PC-9 (cell line): ENCODE data around the gene CDYL2. TPM values are rescaled to one million over a fixed set of nuclear protein-coding genes. Genes with fewer than 3 reads are reported as not detected.

Source experiments
- BruUV-seq: library from RNA; stranded (reverse); fragments of 400-500 nt; replicated peaks from 2 replicates; lab custom pipeline; 2021; lab: Mats Ljungman, UMichigan
- CTCF ChIA-PET: fragments of 300-600 bp; sonication (Branson Sonifier 250); formaldehyde crosslinking; loops from one replicate; lab custom pipeline; 2022; ENCODE audit warnings: antibody characterized with exemption; lab: Charles Lee
- POLR2A ChIA-PET: fragments of 300-600 bp; sonication (Branson Sonifier 250); formaldehyde crosslinking; loops from one replicate; lab custom pipeline; 2022; ENCODE audit warnings: antibody characterized with exemption; ENCODE audit not compliant: unreplicated experiment; lab: Charles Lee
- DNase-seq, 2 experiments: peaks; one replicate each; pipeline versions ENCODE4 v3.0.0 to v3.0.0-alpha.2; 2015 to 2022; ENCODE audit warnings: mixed read lengths in 1 of 2
- H2AFZ ChIP-seq: fragments of 200-600 bp; sonication (generic); 2 replicates; pipeline ENCODE4 v1.8.1; 2017; ENCODE audit warnings: antibody characterized with exemption
- H3F3A ChIP-seq: fragments of 200-600 bp; sonication (generic); 2 replicates; pipeline ENCODE4 v1.8.1; 2017; ENCODE audit warnings: antibody characterized with exemption, mild to moderate bottlenecking, low read depth; ENCODE audit not compliant: insufficient read depth
- H3K27ac ChIP-seq: fragments of 200-600 bp; sonication (generic); 2 replicates; pipeline ENCODE4 v1.6.1; 2016; ENCODE audit warnings: mixed run types
- H3K27me3 ChIP-seq: fragments of 200-600 bp; sonication (generic); 2 replicates; pipeline ENCODE4 v1.6.1; 2016; ENCODE audit warnings: low read depth, mixed run types; ENCODE audit not compliant: insufficient read depth
- H3K36me3 ChIP-seq: fragments of 200-600 bp; sonication (generic); 2 replicates; pipeline ENCODE4 v1.6.1; 2016; ENCODE audit warnings: low read depth, mixed run types
- H3K4me1 ChIP-seq: fragments of 200-600 bp; sonication (generic); replicated peaks from 2 replicates; pipeline ENCODE4 v1.6.1; 2016; ENCODE audit warnings: mixed run types; ENCODE audit not compliant: insufficient read depth
- H3K4me2 ChIP-seq: fragments of 200-600 bp; sonication (generic); 2 replicates; pipeline ENCODE4 v1.6.1; 2017; ENCODE audit warnings: mixed run types
- H3K4me3 ChIP-seq: fragments of 200-600 bp; sonication (generic); 2 replicates; pipeline ENCODE4 v1.6.1; 2016; ENCODE audit warnings: mixed run types
- H3K79me2 ChIP-seq: fragments of 200-600 bp; sonication (generic); 2 replicates; pipeline ENCODE4 v1.6.1; 2017; ENCODE audit warnings: low read depth, mixed run types
- H3K9me2 ChIP-seq: fragments of 200-600 bp; sonication (generic); 2 replicates; pipeline ENCODE4 v1.8.1; 2017; ENCODE audit warnings: mild to moderate bottlenecking; ENCODE audit not compliant: insufficient read depth
- H3K9me3 ChIP-seq: fragments of 200-600 bp; sonication (generic); 2 replicates; pipeline ENCODE4 v1.8.1; 2016; ENCODE audit warnings: low read depth; ENCODE audit not compliant: insufficient read depth
- H4K20me1 ChIP-seq: fragments of 200-600 bp; sonication (generic); 2 replicates; pipeline ENCODE4 v1.8.1; 2017; ENCODE audit not compliant: insufficient read depth
- CTCF ChIP-seq: fragments of 200-600 bp; sonication (generic); conservative IDR thresholded peaks from 2 replicates; pipeline ENCODE4 v1.6.1; 2017; ENCODE audit warnings: mixed run types, antibody characterized with exemption, mild to moderate bottlenecking, moderate library complexity
- EZH2 ChIP-seq: fragments of 200-600 bp; sonication (generic); IDR thresholded peaks from 2 replicates; pipeline ENCODE4 v1.8.0; 2017; ENCODE audit warnings: antibody characterized with exemption, low read depth
- intact Hi-C: fragments of 100-400 bp; cut with micrococcal nuclease; formaldehyde crosslinking; loops from one replicate; pipeline ENCODE4 v1.10.0; 2022; ENCODE audit not compliant: unreplicated experiment
- total RNA-seq: library from RNA; stranded (reverse); gene quantifications from 2 replicates; pipeline ENCODE4 v1.2.3, GENCODE V29; 2021

CDYL2 gene
- total RNA-seq, 1 experiment from 2014 or later, result 3.3 TPM

DNA sequence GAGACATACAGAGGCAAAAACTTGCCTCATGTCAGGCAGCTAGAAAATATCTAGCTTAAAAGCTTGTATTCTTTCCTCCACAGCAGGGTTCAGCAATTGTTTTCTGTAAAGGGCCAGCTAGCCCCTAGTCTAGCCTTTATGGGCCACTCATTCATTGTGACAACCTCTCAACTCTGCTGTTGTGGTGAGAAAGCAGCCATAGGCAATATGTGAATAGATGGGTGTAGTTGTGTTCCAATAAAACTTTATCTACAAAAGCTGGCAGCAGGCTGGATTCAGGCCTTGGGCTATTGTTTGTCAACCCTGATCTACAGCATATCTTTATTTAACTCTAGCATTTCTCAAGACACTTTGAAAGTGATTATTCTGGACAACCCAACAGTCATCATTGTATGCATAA is 46.4 kb upstream of the CDYL2 start:
- H3K9me3 ChIP-seq, result no peaks in the 10 kb centered on the region
- CTCF ChIA-PET, result no interaction called here
- BruUV-seq, result no TSS peak
- TF ChIP-seq CTCF (no peak), EZH2 (no peak)
- H3K4me2 ChIP-seq, result no peak overlapping the region
- no peaks in the 10 kb centered on the region for H3K27me3 ChIP-seq
- POLR2A ChIA-PET, result no interaction called here
- no peak for DNase-seq
- no peaks in the 10 kb centered on the region for H3K9me2 ChIP-seq
- no peaks in the 10 kb centered on the region for H3F3A ChIP-seq
- intact Hi-C loops, result no loop called here
- no peaks in the 10 kb centered on the region for H4K20me1 ChIP-seq
- H3K27ac ChIP-seq, result no peak overlapping the region
- no peaks in the 10 kb centered on the region for H3K36me3 ChIP-seq
- H3K4me3 ChIP-seq, result no peak overlapping the region
- no peaks in the 10 kb centered on the region for H3K4me1 ChIP-seq
- H2AFZ ChIP-seq, result no peak overlapping the region
- no peaks in the 10 kb centered on the region for H3K79me2 ChIP-seq

DNA sequence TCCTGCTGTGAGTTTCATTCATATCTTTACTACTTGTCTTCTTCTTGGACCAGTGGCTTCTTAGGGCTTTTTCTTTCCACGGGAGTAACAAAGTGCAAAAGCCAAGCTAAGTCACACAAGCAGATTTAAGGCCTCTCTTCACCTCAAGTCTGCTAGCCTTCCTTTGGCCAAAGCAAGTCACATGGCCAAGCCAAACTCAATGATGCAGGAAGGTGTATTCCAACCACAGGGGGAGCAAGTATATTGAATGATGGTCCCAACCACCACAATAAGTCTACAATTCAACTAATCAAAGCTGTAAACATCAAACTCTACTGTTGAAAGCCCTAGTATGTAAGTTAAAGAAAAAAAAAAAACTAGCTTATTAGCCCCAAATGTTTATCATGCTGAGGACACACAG is 44.5 kb upstream of the CDYL2 start:
- CTCF ChIA-PET, result no interaction called here
- intact Hi-C loops, result no loop called here
- Histone ChIP-seq H3K4me2 (no peak overlapping the region), H4K20me1 (no peaks in the 10 kb centered on the region), H3K4me1 (no peaks in the 10 kb centered on the region), H2AFZ (no peak overlapping the region), H3K79me2 (no peaks in the 10 kb centered on the region), H3K36me3 (no peaks in the 10 kb centered on the region), H3K9me2 (no peaks in the 10 kb centered on the region), H3F3A (no peaks in the 10 kb centered on the region), H3K9me3 (no peaks in the 10 kb centered on the region), H3K4me3 (no peak overlapping the region), H3K27me3 (no peaks in the 10 kb centered on the region), H3K27ac (no peak overlapping the region)
- POLR2A ChIA-PET, result no interaction called here
- no TSS peak for BruUV-seq
- TF ChIP-seq EZH2, result no peak
- no peak for TF ChIP-seq CTCF
- no peak for DNase-seq

DNA sequence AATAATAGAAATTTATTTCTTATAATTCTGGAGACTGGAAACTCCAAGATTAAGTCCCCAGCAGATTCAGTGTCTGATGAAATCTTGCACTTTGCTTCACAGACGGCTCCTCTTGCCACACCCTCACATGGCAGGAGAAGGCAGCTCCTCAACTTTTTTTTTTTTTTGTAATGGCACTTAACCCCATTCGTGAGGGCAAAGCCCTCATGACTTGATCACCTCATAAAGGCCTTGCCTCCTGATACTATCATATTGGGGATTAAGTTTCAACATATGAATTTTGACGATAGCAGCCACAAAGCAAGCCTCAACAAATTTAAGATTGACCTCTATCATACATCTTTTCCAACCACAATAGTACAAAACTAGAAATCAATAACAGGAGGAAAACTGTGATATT is 42.3 kb upstream of the CDYL2 start:
- POLR2A ChIA-PET, result no interaction called here
- intact Hi-C loops, result no loop called here
- H3F3A ChIP-seq, result no peaks in the 10 kb centered on the region
- H3K27ac ChIP-seq, result no peak overlapping the region
- CTCF ChIA-PET, result no interaction called here
- no peaks in the 10 kb centered on the region for H3K9me3 ChIP-seq
- H3K4me3 ChIP-seq, result no peak overlapping the region
- H3K4me1 ChIP-seq, result no peaks in the 10 kb centered on the region
- no peaks in the 10 kb centered on the region for H3K79me2 ChIP-seq
- H3K4me2 ChIP-seq, result no peak overlapping the region
- TF ChIP-seq CTCF (no peak), EZH2 (no peak)
- no peaks in the 10 kb centered on the region for H3K36me3 ChIP-seq
- H3K9me2 ChIP-seq, result no peaks in the 10 kb centered on the region
- no peak overlapping the region for H2AFZ ChIP-seq
- H4K20me1 ChIP-seq, result no peaks in the 10 kb centered on the region
- no TSS peak for BruUV-seq
- H3K27me3 ChIP-seq, result peaks cover 4% of the 10 kb centered on the region; the same call in 1 of the 2 replicates
- DNase-seq, result no peak
